IMR-90 (cell line): Measurements from ENCODE around the gene PCBD1. TPM values are rescaled to one million over a fixed set of nuclear protein-coding genes. Genes with fewer than 3 reads are reported as not detected.

Source experiments
- ATAC-seq: fragments of 200-7000 bp; cut with Tn5 transposase; 2 replicates; pipeline ENCODE4 v1.9.1; 2020; ENCODE audit warnings: low read depth, mild to moderate bottlenecking, moderate library complexity
- BruUV-seq: library from RNA; stranded (reverse); fragments of 400-500 nt; replicated peaks from 2 replicates; lab custom pipeline; 2021; lab: Mats Ljungman, UMichigan
- CTCF ChIA-PET: fragments of 300-600 bp; formaldehyde crosslinking; extraction: SDS; loops from one replicate; lab custom pipeline; 2021; ENCODE audit warnings: antibody characterized with exemption; lab: Yijun Ruan, JAX
- POLR2A ChIA-PET: fragments of 300-600 bp; sonication (Branson Sonifier 250); formaldehyde crosslinking; loops from one replicate; lab custom pipeline; 2022; ENCODE audit warnings: antibody characterized with exemption; ENCODE audit not compliant: unreplicated experiment; lab: Charles Lee
- DNase-seq: peaks from one replicate; pipeline ENCODE4 v3.0.0; 2013
- H2AFZ ChIP-seq: replicated peaks from 2 replicates; pipeline ENCODE3; 2013; ENCODE audit warnings: low read length, mild to moderate bottlenecking; ENCODE audit not compliant: poor library complexity
- H2AK5ac ChIP-seq: 2 replicates; pipeline ENCODE4 v1.6.1; 2013; ENCODE audit warnings: low read depth, low read length, inconsistent platforms
- H2AK9ac ChIP-seq: replicated peaks from 2 replicates; pipeline ENCODE3; 2013; ENCODE audit warnings: mild to moderate bottlenecking, low read depth, low read length, moderate library complexity; ENCODE audit not compliant: poor library complexity
- H2BK120ac ChIP-seq: 2 replicates; pipeline ENCODE4 v1.6.1; 2013; ENCODE audit warnings: low read depth, low read length, inconsistent platforms
- H2BK15ac ChIP-seq: 3 replicates; pipeline ENCODE4 v1.6.1; 2013; ENCODE audit warnings: low read depth, low read length, inconsistent platforms
- H2BK20ac ChIP-seq: 2 replicates; pipeline ENCODE4 v1.6.1; 2013; ENCODE audit warnings: low read depth, mild to moderate bottlenecking, inconsistent platforms, low read length, moderate library complexity
- H2BK5ac ChIP-seq: 2 replicates; pipeline ENCODE4 v1.6.1; 2013; ENCODE audit warnings: mild to moderate bottlenecking, low read depth, low read length, inconsistent platforms; ENCODE audit not compliant: poor library complexity, severe bottlenecking
- H3K14ac ChIP-seq: replicated peaks from 2 replicates; pipeline ENCODE4 v1.6.1; 2013; ENCODE audit warnings: low read depth, low read length, inconsistent platforms
- H3K18ac ChIP-seq: 2 replicates; pipeline ENCODE4 v1.6.1; 2013; ENCODE audit warnings: low read depth, low read length, control low read depth
- H3K23ac ChIP-seq: 2 replicates; pipeline ENCODE4 v1.6.1; 2013; ENCODE audit warnings: low read depth, low read length, inconsistent platforms
- H3K27ac ChIP-seq: 2 replicates; pipeline ENCODE4 v1.5.1; 2013; ENCODE audit warnings: mild to moderate bottlenecking, control low read depth, low read length; ENCODE audit not compliant: insufficient read depth
- H3K27me3 ChIP-seq: 2 replicates; pipeline ENCODE4 v1.6.1; 2013; ENCODE audit warnings: low read length; ENCODE audit not compliant: control insufficient read depth, insufficient read depth
- H3K36me3 ChIP-seq: 2 replicates; pipeline ENCODE4 v1.6.1; 2013; ENCODE audit warnings: low read length, mixed read lengths; ENCODE audit not compliant: control insufficient read depth, insufficient read depth
- H3K4ac ChIP-seq: 2 replicates; pipeline ENCODE4 v1.6.1; 2013; ENCODE audit warnings: low read depth, low read length, inconsistent platforms
- H3K4me1 ChIP-seq: 2 replicates; pipeline ENCODE4 v1.6.1; 2013; ENCODE audit warnings: low read length, mixed read lengths; ENCODE audit not compliant: control insufficient read depth, insufficient read depth
- H3K4me2 ChIP-seq: 2 replicates; pipeline ENCODE4 v1.6.1; 2013; ENCODE audit warnings: low read depth, mild to moderate bottlenecking, control low read depth, low read length, moderate library complexity
- H3K4me3 ChIP-seq: 2 replicates; pipeline ENCODE4 v1.5.1; 2013; ENCODE audit warnings: low read depth, mild to moderate bottlenecking, control low read depth, low read length, moderate library complexity; ENCODE audit not compliant: insufficient read depth
- H3K56ac ChIP-seq: 2 replicates; pipeline ENCODE4 v1.6.1; 2013; ENCODE audit warnings: low read length, inconsistent platforms; ENCODE audit not compliant: insufficient read depth; ENCODE audit errors: extremely low read depth
- H3K79me1 ChIP-seq, 2 experiments: 2 replicates each; pipeline ENCODE4 v1.6.1; 2013; ENCODE audit warnings: low read length in 2 of 2, inconsistent platforms in 1 of 2, low read depth in 1 of 2
- H3K9ac ChIP-seq: 2 replicates; pipeline ENCODE4 v1.6.1; 2013; ENCODE audit warnings: low read depth, low read length, control low read depth
- H3K9me1 ChIP-seq: 2 replicates; pipeline ENCODE4 v1.6.1; 2013; ENCODE audit warnings: low read length, inconsistent platforms; ENCODE audit not compliant: insufficient read depth
- H3K9me3 ChIP-seq: 2 replicates; pipeline ENCODE4 v1.6.1; 2013; ENCODE audit warnings: low read length; ENCODE audit not compliant: control insufficient read depth, insufficient read depth
- H4K20me1 ChIP-seq: 2 replicates; pipeline ENCODE4 v1.6.1; 2013; ENCODE audit warnings: low read length, inconsistent platforms; ENCODE audit not compliant: insufficient read depth
- H4K5ac ChIP-seq: 2 replicates; pipeline ENCODE4 v1.6.1; 2013; ENCODE audit warnings: mild to moderate bottlenecking, low read depth, low read length, control low read depth
- H4K8ac ChIP-seq, 2 experiments: 2 replicates each; pipeline ENCODE4 v1.6.1; 2013; ENCODE audit warnings: low read depth in 2 of 2, low read length in 2 of 2, control low read depth in 1 of 2, inconsistent platforms in 1 of 2
- H4K91ac ChIP-seq: 2 replicates; pipeline ENCODE4 v1.6.1; 2013; ENCODE audit warnings: low read depth, low read length, inconsistent platforms; ENCODE audit not compliant: insufficient read depth
- BHLHE40 ChIP-seq: fragments of 150-350 bp; IDR thresholded peaks from 2 replicates; pipeline ENCODE4 v1.6.1; 2016; ENCODE audit warnings: mild to moderate bottlenecking, low read depth, low read length
- FOS ChIP-seq: fragments of 150-350 bp; IDR thresholded peaks from 2 replicates; pipeline ENCODE4 v1.6.1; 2016; ENCODE audit warnings: low read depth, low read length
- MAZ ChIP-seq: IDR thresholded peaks from 2 replicates; pipeline ENCODE4 v1.6.1; 2012; ENCODE audit warnings: low read depth, mild to moderate bottlenecking, low read length, improper control_type of control experiment, moderate library complexity, borderline replicate concordance
- MXI1 ChIP-seq: IDR thresholded peaks from 2 replicates; pipeline ENCODE4 v1.6.1; 2012; ENCODE audit warnings: low read depth, mild to moderate bottlenecking, low read length, moderate library complexity, borderline replicate concordance
- NFE2L2 ChIP-seq: fragments of 150-350 bp; IDR thresholded peaks from 2 replicates; pipeline ENCODE4 v1.6.1; 2016; ENCODE audit warnings: low read depth, mild to moderate bottlenecking, low read length
- POLR2A ChIP-seq: IDR thresholded peaks from 2 replicates; pipeline ENCODE4 v1.6.1; 2012; ENCODE audit warnings: mild to moderate bottlenecking, low read depth, low read length
- RAD21 ChIP-seq: IDR thresholded peaks from 2 replicates; pipeline ENCODE4 v1.6.1; 2012; ENCODE audit warnings: low read length, improper control_type of control experiment
- RFX5 ChIP-seq: IDR thresholded peaks from 2 replicates; pipeline ENCODE4 v1.8.0; 2012; ENCODE audit warnings: low read depth, mild to moderate bottlenecking, low read length, moderate library complexity
- WGBS, 2 experiments: methylation state at CpG; one replicate each; pipeline versions ENCODE4 v1.1.5 to v1.1.7; 2013; ENCODE audit warnings: missing lambda C conversion rate in 2 of 2; ENCODE audit not compliant: insufficient read length in 1 of 2; ENCODE audit errors: extremely low coverage in 2 of 2; 5-methylcytosine and 5-hydroxymethylcytosine counted together
- dilution Hi-C: fragments of 300-500 bp; cut with HindIII; formaldehyde crosslinking; loops from one replicate; pipeline ENCODE4 v1.14.3; 2018; ENCODE audit warnings: low sequenced_read_pairs; ENCODE audit not compliant: unreplicated experiment
- in situ Hi-C: fragments of 300-500 bp; cut with MboI; formaldehyde crosslinking; loops from 3 replicates; pipeline ENCODE4 v1.14.3; 2019; ENCODE audit warnings: low sequenced_read_pairs, inconsistent platforms, mixed read lengths
- intact Hi-C: fragments of 100-400 bp; cut with micrococcal nuclease; formaldehyde crosslinking; loops from 2 replicates; pipeline ENCODE4 v1.10.0; 2022
- polyA plus RNA-seq, 3 experiments: library from polyadenylated mRNA; depleted of rRNA; stranded (reverse); fragments of >200 nt; gene quantifications; 2 replicates each; pipeline ENCODE4 v1.2.3, GENCODE V29; 2012; ENCODE audit warnings: low replicate concordance in 1 of 3
- total RNA-seq: library from RNA; depleted of rRNA; stranded (reverse); fragments of >200 nt; gene quantifications from 2 replicates; pipeline ENCODE4 v1.2.3, GENCODE V29; 2012
- TF ChIP-seq, protein P1 (sequence below): fragments of 150-350 bp; IDR thresholded peaks from 2 replicates; pipeline ENCODE4 v1.6.1; 2016; ENCODE audit warnings: low read depth, mild to moderate bottlenecking, low read length, moderate library complexity, borderline replicate concordance

Gene PCBD1
- total and polyA plus RNA-seq, 2 of the 4 experiments (the other 2 are of a cell fraction), result 15.8 to 31.6 TPM

DNA sequence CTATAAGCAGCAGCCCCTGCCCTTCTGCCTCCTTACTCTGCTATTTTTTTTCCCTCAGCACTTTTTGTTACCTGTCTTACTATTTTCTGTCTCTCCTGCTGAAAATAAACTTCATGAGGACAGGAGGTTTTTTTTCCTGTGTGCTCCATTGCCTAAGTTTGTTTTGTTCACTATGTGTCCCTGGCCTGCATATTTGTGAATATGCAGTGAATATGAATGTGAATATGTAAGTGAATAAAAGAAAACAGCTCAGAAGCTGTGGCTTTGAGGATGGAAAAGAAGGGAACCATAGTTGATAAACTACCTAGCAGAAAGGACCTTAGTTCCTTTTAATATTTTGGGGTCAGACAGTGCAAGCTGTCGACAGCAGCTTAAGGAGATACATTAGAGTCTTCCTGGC lies 34.9 kb downstream of the PCBD1 start:
- intact Hi-C loops, result no loop called here
- H3K4me1 ChIP-seq, result peaks cover 5% of the 10 kb centered on the region
- CTCF ChIA-PET, result interaction anchor here (0.6 to 1.3 kb wide), 2 partner anchors 10 to 11 kb away, joined by 6 to 12 read pairs; no protein-coding TSS in a partner anchor

More for the DNA sequence above, 34.9 kb downstream of the PCBD1 start:
- BruUV-seq, result no TSS peak
- in situ Hi-C loops, result no loop called here
- no peak overlapping the region for H3K18ac ChIP-seq
- no peak overlapping the region for H3K27ac ChIP-seq
- H2BK20ac ChIP-seq, result no peak overlapping the region
- H3K9me1 ChIP-seq, result peaks cover 7% of the 10 kb centered on the region
- dilution Hi-C loops, result no loop called here
- H4K8ac ChIP-seq, result no peak overlapping the region
- H4K91ac ChIP-seq, result no peak overlapping the region
- H3K27me3 ChIP-seq, result no peaks in the 10 kb centered on the region
- WGBS, 2 experiments, result 75% methylated on average over 1 of the region's 1 CpG; no CpG with 5 or more reads in 1 of the 2 experiments
- H3K56ac ChIP-seq, result no peak overlapping the region
- no peaks in the 10 kb centered on the region for H3K9me3 ChIP-seq
- no peak overlapping the region for H3K9ac ChIP-seq
- H3K4me2 ChIP-seq, result no peak overlapping the region
- no peak overlapping the region for H2BK5ac ChIP-seq
- H3K79me1 ChIP-seq, result peaks cover 16 to 22% of the 10 kb centered on the region in 2 experiments; a peak in 3 of 4 replicates
- no peak overlapping the region for H4K5ac ChIP-seq
- POLR2A ChIA-PET, result no interaction called here
- H3K4ac ChIP-seq, result no peak overlapping the region
- no peaks in the 10 kb centered on the region; the same call in 1 of the 2 replicates for H4K20me1 ChIP-seq
- no peak overlapping the region for H2AFZ ChIP-seq
- H2AK5ac ChIP-seq, result no peak overlapping the region
- no peak overlapping the region for H3K23ac ChIP-seq
- no peak for DNase-seq
- no peak overlapping the region for H3K4me3 ChIP-seq
- TF ChIP-seq BHLHE40, result no peak
- no peak for TF ChIP-seq RFX5
- TF ChIP-seq FOS, result no peak
- no peak for TF ChIP-seq RAD21
- no peak for TF ChIP-seq MXI1
- no peak for TF ChIP-seq POLR2A
- TF ChIP-seq NFE2L2, result no peak
- TF ChIP-seq MAZ, result no peak
- TF ChIP-seq, protein P1, sequence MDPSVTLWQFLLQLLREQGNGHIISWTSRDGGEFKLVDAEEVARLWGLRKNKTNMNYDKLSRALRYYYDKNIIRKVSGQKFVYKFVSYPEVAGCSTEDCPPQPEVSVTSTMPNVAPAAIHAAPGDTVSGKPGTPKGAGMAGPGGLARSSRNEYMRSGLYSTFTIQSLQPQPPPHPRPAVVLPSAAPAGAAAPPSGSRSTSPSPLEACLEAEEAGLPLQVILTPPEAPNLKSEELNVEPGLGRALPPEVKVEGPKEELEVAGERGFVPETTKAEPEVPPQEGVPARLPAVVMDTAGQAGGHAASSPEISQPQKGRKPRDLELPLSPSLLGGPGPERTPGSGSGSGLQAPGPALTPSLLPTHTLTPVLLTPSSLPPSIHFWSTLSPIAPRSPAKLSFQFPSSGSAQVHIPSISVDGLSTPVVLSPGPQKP, result no peak
- peaks cover 19% of the 10 kb centered on the region for H3K36me3 ChIP-seq
- H3K14ac ChIP-seq, result no peak overlapping the region
- H2AK9ac ChIP-seq, result no peak overlapping the region
- no peak overlapping the region for H2BK120ac ChIP-seq
- no peak overlapping the region for H2BK15ac ChIP-seq
- ATAC-seq, result no peak
